Measurements from ENCODE around the gene KLHL30. TPM values are rescaled to one million over a fixed set of nuclear protein-coding genes. Genes with fewer than 3 reads are reported as not detected.

KLHL30 gene
- total RNA-seq, 1 donor from 2014 or later, result 1.2 TPM

GRCh38 chr2:238174291-238174690 is 35.8 kb downstream of the KLHL30 start:
- Mint-ChIP-seq H3K4me1 (ENCODE audit: unreplicated experiment) (peaks cover 22% of the 10 kb centered on the region), H3K27me3 (ENCODE audit: unreplicated experiment) (no peaks in the 10 kb centered on the region), H3K9me3 (ENCODE audit: unreplicated experiment) (no peaks in the 10 kb centered on the region), H3K27ac (ENCODE audit: unreplicated experiment) (no peak overlapping the region), H3K36me3 (ENCODE audit: unreplicated experiment) (peaks cover 49% of the 10 kb centered on the region), H3K4me3 (ENCODE audit: unreplicated experiment) (no peak overlapping the region)
- DNase-seq (ENCODE audit: extremely low spot score, unreplicated experiment), result no peak
- TF ChIP-seq CTCF (IDR thresholded peaks at IDR 0.05), result no peak

DNA sequence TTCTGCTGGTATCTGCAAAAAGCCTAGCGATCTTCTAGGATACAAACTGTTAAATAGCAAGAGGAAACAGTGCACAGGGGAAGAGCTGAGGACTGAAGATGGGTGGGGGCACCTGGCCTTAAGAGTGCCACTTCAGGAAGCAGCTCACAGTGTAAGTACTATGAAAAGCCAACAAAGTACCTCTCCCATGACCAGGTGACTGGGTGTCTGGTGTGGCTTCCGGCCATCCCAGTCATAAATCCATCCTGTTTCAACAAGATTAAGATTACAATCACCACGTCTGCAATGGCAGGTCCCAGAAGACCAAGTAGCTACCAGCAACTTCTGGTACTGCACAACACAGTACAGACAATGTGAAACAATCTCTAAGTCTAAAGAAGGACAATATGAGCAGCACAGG is 36.2 kb downstream of the KLHL30 start:
- no peak overlapping the region for H3K4me3 Mint-ChIP-seq (ENCODE audit: unreplicated experiment)
- H3K4me1 Mint-ChIP-seq (ENCODE audit: unreplicated experiment), result peaks cover 18% of the 10 kb centered on the region
- no peak for DNase-seq (ENCODE audit: extremely low spot score, unreplicated experiment)
- H3K9me3 Mint-ChIP-seq (ENCODE audit: unreplicated experiment), result no peaks in the 10 kb centered on the region
- H3K27ac Mint-ChIP-seq (ENCODE audit: unreplicated experiment), result no peak overlapping the region
- no peak for TF ChIP-seq CTCF (IDR thresholded peaks at IDR 0.05)
- peaks cover 54% of the 10 kb centered on the region for H3K36me3 Mint-ChIP-seq (ENCODE audit: unreplicated experiment)
- H3K27me3 Mint-ChIP-seq (ENCODE audit: unreplicated experiment), result no peaks in the 10 kb centered on the region

- no peak for TF ChIP-seq CTCF (IDR thresholded peaks at IDR 0.05)
- DNase-seq (ENCODE audit: extremely low spot score, unreplicated experiment), result no peak
- Mint-ChIP-seq H3K4me3 (ENCODE audit: unreplicated experiment) (no peak overlapping the region), H3K9me3 (ENCODE audit: unreplicated experiment) (no peaks in the 10 kb centered on the region), H3K27me3 (ENCODE audit: unreplicated experiment) (no peaks in the 10 kb centered on the region), H3K4me1 (ENCODE audit: unreplicated experiment) (peaks cover 3% of the 10 kb centered on the region), H3K27ac (ENCODE audit: unreplicated experiment) (no peak overlapping the region), H3K36me3 (ENCODE audit: unreplicated experiment) (peaks cover 57% of the 10 kb centered on the region)
Measured at GRCh38 chr2:238176613-238177012, 38.1 kb downstream of the KLHL30 start.

DNA sequence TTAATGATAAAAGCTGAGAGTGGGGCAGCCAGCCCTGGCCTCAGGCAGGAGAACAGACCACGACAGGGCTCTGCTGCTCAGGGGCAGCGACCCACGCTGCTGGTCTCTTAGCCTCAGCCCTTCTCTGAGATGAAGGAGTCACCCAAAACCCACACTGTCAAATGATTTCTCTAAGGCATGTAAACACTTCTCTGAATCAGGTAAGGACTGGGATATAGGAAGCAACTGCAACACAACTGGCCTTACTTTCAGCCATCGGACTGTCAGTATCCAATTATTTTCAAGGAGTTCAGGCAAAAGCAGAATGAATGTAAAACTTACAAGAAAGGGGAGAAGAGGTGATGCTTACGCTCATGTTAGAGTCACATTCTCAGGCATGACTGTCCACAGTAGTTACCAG is 42.1 kb downstream of the KLHL30 start:
- DNase-seq (ENCODE audit: extremely low spot score, unreplicated experiment), result no peak
- Mint-ChIP-seq H3K4me3 (ENCODE audit: unreplicated experiment) (no peak overlapping the region), H3K36me3 (ENCODE audit: unreplicated experiment) (peaks cover 70% of the 10 kb centered on the region), H3K27ac (ENCODE audit: unreplicated experiment) (no peak overlapping the region), H3K9me3 (ENCODE audit: unreplicated experiment) (no peaks in the 10 kb centered on the region), H3K4me1 (ENCODE audit: unreplicated experiment) (no peaks in the 10 kb centered on the region), H3K27me3 (ENCODE audit: unreplicated experiment) (no peaks in the 10 kb centered on the region)
- TF ChIP-seq CTCF (IDR thresholded peaks at IDR 0.05), result no peak

DNA sequence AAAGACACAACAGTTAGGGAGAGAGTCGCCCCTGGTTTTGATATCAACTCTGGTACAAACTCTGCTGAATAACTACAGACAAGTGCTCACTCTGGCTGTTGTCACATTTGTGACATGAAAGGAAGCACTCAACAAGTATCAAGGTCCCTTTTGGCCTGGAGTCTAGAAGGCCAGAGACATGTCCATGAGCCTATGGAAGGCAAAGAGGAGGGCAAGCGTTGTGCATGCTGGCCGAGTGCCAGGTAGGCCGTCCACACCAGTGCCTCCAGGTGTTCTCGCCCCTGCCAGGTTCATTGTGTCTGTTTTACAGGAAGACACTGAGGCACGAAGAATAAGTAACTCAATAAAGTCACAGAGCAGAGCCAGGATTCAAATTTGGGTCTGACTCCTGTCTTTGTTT is 43.9 kb downstream of the KLHL30 start:
- Mint-ChIP-seq H3K4me3 (ENCODE audit: unreplicated experiment) (no peak overlapping the region), H3K36me3 (ENCODE audit: unreplicated experiment) (peaks cover 67% of the 10 kb centered on the region), H3K27me3 (ENCODE audit: unreplicated experiment) (no peaks in the 10 kb centered on the region), H3K27ac (ENCODE audit: unreplicated experiment) (no peak overlapping the region), H3K4me1 (ENCODE audit: unreplicated experiment) (no peaks in the 10 kb centered on the region), H3K9me3 (ENCODE audit: unreplicated experiment) (no peaks in the 10 kb centered on the region)
- no peak for DNase-seq (ENCODE audit: extremely low spot score, unreplicated experiment)
- no peak for TF ChIP-seq CTCF (IDR thresholded peaks at IDR 0.05)
